PC-3 (cell line): ENCODE data around the gene FLYWCH2. TPM values are rescaled to one million over a fixed set of nuclear protein-coding genes. Genes with fewer than 3 reads are reported as not detected.
A peak's percentile ranks its signal among the peaks of the same experiment; 100 is the strongest.
"Not testable (repeated sequence)": the region's sequence is repeated elsewhere in the genome, so short reads cannot be mapped to it uniquely, and the experiment has no call there.

Experiments used
- ATAC-seq: fragments of 200-7000 bp; cut with Tn5 transposase; 2 replicates; pipeline ENCODE4 v1.9.1; 2020; ENCODE audit warnings: mild to moderate bottlenecking, moderate library complexity
- BruUV-seq: library from RNA; stranded (reverse); fragments of 400-500 nt; replicated peaks from 2 replicates; lab custom pipeline; 2021; lab: Mats Ljungman, UMichigan
- CTCF ChIA-PET: fragments of 300-600 bp; sonication (Branson Sonifier 250); formaldehyde crosslinking; loops from one replicate; lab custom pipeline; 2022; ENCODE audit warnings: antibody characterized with exemption; lab: Charles Lee
- POLR2A ChIA-PET: fragments of 300-600 bp; sonication (Branson Sonifier 250); formaldehyde crosslinking; loops from one replicate; lab custom pipeline; 2022; ENCODE audit warnings: antibody characterized with exemption; ENCODE audit not compliant: unreplicated experiment; lab: Charles Lee
- DNase-seq: peaks from one replicate; pipeline ENCODE4 v3.0.0-alpha.2; 2015
- H2AFZ ChIP-seq: fragments of 300-600 bp; sonication (generic); 2 replicates; pipeline ENCODE4 v1.6.0; 2016; ENCODE audit warnings: antibody characterized with exemption, low read length
- H3F3A ChIP-seq: fragments of 300-600 bp; sonication (generic); one replicate; pipeline ENCODE4 v1.6.0; 2017; ENCODE audit warnings: antibody characterized with exemption, low read length, control low read depth, mild to moderate bottlenecking; ENCODE audit not compliant: unreplicated experiment
- H3K27ac ChIP-seq: fragments of 300-600 bp; sonication (generic); 2 replicates; pipeline ENCODE4 v1.5.1; 2016; ENCODE audit warnings: mild to moderate bottlenecking, low read length
- H3K27me3 ChIP-seq: fragments of 300-600 bp; sonication (generic); 2 replicates; pipeline ENCODE4 v1.6.1; 2016; ENCODE audit warnings: low read length, mixed read lengths
- H3K36me3 ChIP-seq: fragments of 300-600 bp; sonication (generic); 2 replicates; pipeline ENCODE4 v1.6.1; 2016; ENCODE audit warnings: low read depth, mixed run types, low read length, mixed read lengths
- H3K4me1 ChIP-seq: fragments of 300-600 bp; sonication (generic); 2 replicates; pipeline ENCODE4 v1.5.1; 2016; ENCODE audit warnings: low read length; ENCODE audit not compliant: insufficient read depth
- H3K4me2 ChIP-seq: fragments of 300-600 bp; sonication (generic); 2 replicates; pipeline ENCODE4 v1.6.0; 2016; ENCODE audit warnings: low read length
- H3K4me3 ChIP-seq: fragments of 300-600 bp; sonication (generic); 2 replicates; pipeline ENCODE4 v1.5.1; 2016; ENCODE audit warnings: mild to moderate bottlenecking, low read length, mixed read lengths
- H3K79me2 ChIP-seq: fragments of 300-600 bp; sonication (generic); 2 replicates; pipeline ENCODE4 v1.6.1; 2017; ENCODE audit warnings: low read length, mixed read lengths
- H3K9ac ChIP-seq: fragments of 300-600 bp; sonication (generic); 2 replicates; pipeline ENCODE4 v1.6.0; 2016; ENCODE audit warnings: mild to moderate bottlenecking, low read length
- H3K9me2 ChIP-seq: fragments of 300-600 bp; sonication (generic); replicated peaks from 2 replicates; pipeline ENCODE4 v1.6.1; 2016; ENCODE audit warnings: mixed run types, low read length, mixed read lengths
- H3K9me3 ChIP-seq: fragments of 300-600 bp; sonication (generic); 2 replicates; pipeline ENCODE4 v1.6.1; 2016; ENCODE audit warnings: low read length, mixed read lengths
- H4K20me1 ChIP-seq: fragments of 300-600 bp; sonication (generic); 2 replicates; pipeline ENCODE4 v1.6.1; 2016; ENCODE audit warnings: low read length, mixed read lengths
- CTCF ChIP-seq: fragments of 300-600 bp; sonication (generic); conservative IDR thresholded peaks from 2 replicates; pipeline ENCODE4 v1.5.1; 2017; ENCODE audit warnings: antibody characterized with exemption, low read depth, mild to moderate bottlenecking, low read length
- EZH2 ChIP-seq: fragments of 300-600 bp; sonication (generic); IDR thresholded peaks from one replicate; pipeline ENCODE4 v1.6.1; 2017; ENCODE audit warnings: antibody characterized with exemption, mild to moderate bottlenecking, low read length; ENCODE audit not compliant: unreplicated experiment
- EZH2phosphoT487 ChIP-seq: fragments of 300-600 bp; sonication (generic); IDR thresholded peaks from 2 replicates; pipeline ENCODE4 v1.6.1; 2018; ENCODE audit warnings: mild to moderate bottlenecking, antibody characterized with exemption, low read length, borderline replicate concordance
- intact Hi-C: fragments of 100-400 bp; cut with micrococcal nuclease; formaldehyde crosslinking; loops from 2 replicates; pipeline ENCODE4 v1.9.0; 2023
- total RNA-seq: library from RNA; depleted of rRNA; stranded (reverse); fragments of >200 nt; gene quantifications from 2 replicates; pipeline ENCODE4 v1.2.3, GENCODE V29; 2014

Gene FLYWCH2
- total RNA-seq, 1 experiment from 2014 or later, result 100 TPM

GRCh38 chr16:2926650-2926999 lies 43.6 kb downstream of the FLYWCH2 start:
- peak overlapping the region; percentile 16; the same call in 1 of the 2 replicates for H3K4me3 ChIP-seq

GRCh38 chr16:2927010-2927646 lies 44.1 kb downstream of the FLYWCH2 start:
- DNase-seq (peak; percentile 90), ATAC-seq (peak; percentile 90)
- no peaks in the 10 kb centered on the region for H3K36me3 ChIP-seq
- peak overlapping the region; percentile 65 for H3K4me2 ChIP-seq
- H3K79me2 ChIP-seq, result no peaks in the 10 kb centered on the region
- H3K27me3 ChIP-seq, result no peaks in the 10 kb centered on the region
- intact Hi-C loops, result loop anchor here (2.0 kb wide), 1 partner anchor 52 kb away; no protein-coding TSS in a partner anchor
- no peaks in the 10 kb centered on the region for H3K9me2 ChIP-seq
- no peaks in the 10 kb centered on the region for H4K20me1 ChIP-seq
- no peaks in the 10 kb centered on the region for H3F3A ChIP-seq
- no TSS peak for BruUV-seq
- H3K4me1 ChIP-seq, result peaks cover 5% of the 10 kb centered on the region; the same call in 1 of the 2 replicates
- TF ChIP-seq EZH2phosphoT487 (no peak), EZH2 (no peak), CTCF (peak; percentile 93)
- H3K9ac ChIP-seq, result no peak overlapping the region
- H2AFZ ChIP-seq, result peak overlapping the region; percentile 68
- peak overlapping the region; percentile 16; the same call in 1 of the 2 replicates for H3K4me3 ChIP-seq
- H3K9me3 ChIP-seq, result no peaks in the 10 kb centered on the region
- POLR2A ChIA-PET, result no interaction called here
- CTCF ChIA-PET, result interaction anchor here (0.6 to 1.0 kb wide), 4 partner anchors 16 to 59 kb away, joined by 3 to 7 read pairs (median 4); partner anchors contain the start of genes FLYWCH1 and FLYWCH2
- no peak overlapping the region for H3K27ac ChIP-seq

More at GRCh38 chr16:2926650-2926999, 43.6 kb downstream of the FLYWCH2 start:
- DNase-seq (no peak), ATAC-seq (peak; percentile 15; the same call in 1 of the 2 replicates)
- BruUV-seq, result no TSS peak
- no peaks in the 10 kb centered on the region for H3K36me3 ChIP-seq
- no peaks in the 10 kb centered on the region for H3F3A ChIP-seq
- H3K4me2 ChIP-seq, result peak overlapping the region; percentile 65
- intact Hi-C loops, result loop anchor here (2.0 kb wide), 1 partner anchor 52 kb away; no protein-coding TSS in a partner anchor
- H3K9me3 ChIP-seq, result no peaks in the 10 kb centered on the region
- H3K27me3 ChIP-seq, result no peaks in the 10 kb centered on the region
- H3K27ac ChIP-seq, result no peak overlapping the region
- TF ChIP-seq EZH2phosphoT487 (no peak), EZH2 (no peak)
- H3K9me2 ChIP-seq, result no peaks in the 10 kb centered on the region
- peaks cover 5% of the 10 kb centered on the region; the same call in 1 of the 2 replicates for H3K4me1 ChIP-seq
- peak overlapping the region; percentile 68 for H2AFZ ChIP-seq
- H3K79me2 ChIP-seq, result no peaks in the 10 kb centered on the region
- no peak overlapping the region for H3K9ac ChIP-seq
- POLR2A ChIA-PET, result no interaction called here
- H4K20me1 ChIP-seq, result no peaks in the 10 kb centered on the region
- CTCF ChIA-PET, result interaction anchor here (1.0 kb wide), 2 partner anchors 15 to 43 kb away, joined by 4 to 7 read pairs; partner anchors contain the start of genes FLYWCH1 and FLYWCH2

- POLR2A ChIA-PET, CTCF ChIA-PET: not testable (repeated sequence)
These were observed 45.1 kb downstream of the FLYWCH2 start for GRCh38 chr16:2928151-2928550.

More at GRCh38 chr16:2928151-2928550, 45.1 kb downstream of the FLYWCH2 start:
- H3K9me2 ChIP-seq, DNase-seq, H3K4me2 ChIP-seq, H3K4me1 ChIP-seq, H3K79me2 ChIP-seq, BruUV-seq, H3K36me3 ChIP-seq, H4K20me1 ChIP-seq, H3K4me3 ChIP-seq, H3K9ac ChIP-seq, H3K9me3 ChIP-seq, intact Hi-C loops, ATAC-seq, H3K27me3 ChIP-seq, H2AFZ ChIP-seq, H3K27ac ChIP-seq, H3F3A ChIP-seq: not testable (repeated sequence)
